WTC11 (cell line): Measurements from ENCODE around the gene MORC3. TPM values are rescaled to one million over a fixed set of nuclear protein-coding genes. Genes with fewer than 3 reads are reported as not detected.
A peak's percentile ranks its signal among the peaks of the same experiment; 100 is the strongest.
"Not testable (repeated sequence)": the region's sequence is repeated elsewhere in the genome, so short reads cannot be mapped to it uniquely, and the experiment has no call there.

Experiments used
- ATAC-seq: fragments of 200-7000 bp; cut with Tn5 transposase; 2 replicates; pipeline ENCODE4 v1.10.0; 2021; ENCODE audit warnings: mild to moderate bottlenecking, moderate library complexity
- CTCF ChIA-PET: fragments of 300-600 bp; sonication (Branson Sonifier 250); formaldehyde crosslinking; loops from one replicate; lab custom pipeline; 2021; ENCODE audit warnings: antibody characterized with exemption; lab: Charles Lee
- POLR2A ChIA-PET: fragments of 350-600 bp; sonication (Branson Sonifier 250); formaldehyde crosslinking; loops from one replicate; lab custom pipeline; 2021; ENCODE audit warnings: antibody characterized with exemption; lab: Charles Lee
- DNase-seq: peaks from one replicate; pipeline ENCODE4 v3.0.0; 2021; ENCODE audit warnings: low spot score
- H3K27ac Mint-ChIP-seq: 2 replicates; pipeline ENCODE4 v1.8.0; 2021; ENCODE audit warnings: mixed read lengths
- H3K27me3 Mint-ChIP-seq: 2 replicates; pipeline ENCODE4 v1.8.0; 2021; ENCODE audit warnings: low read depth, mild to moderate bottlenecking, moderate library complexity, mixed read lengths
- H3K36me3 Mint-ChIP-seq: 2 replicates; pipeline ENCODE4 v1.8.0; 2021; ENCODE audit warnings: mixed read lengths
- H3K4me1 Mint-ChIP-seq: 2 replicates; pipeline ENCODE4 v1.8.0; 2022; ENCODE audit warnings: mixed read lengths
- H3K4me3 Mint-ChIP-seq: 2 replicates; pipeline ENCODE4 v1.8.0; 2021; ENCODE audit warnings: mild to moderate bottlenecking, moderate library complexity, mixed read lengths
- H3K9me3 Mint-ChIP-seq: 2 replicates; pipeline ENCODE4 v1.8.0; 2021; ENCODE audit warnings: mixed read lengths
- ATF1 ChIP-seq: sonication (generic); formaldehyde crosslinking; IDR thresholded peaks from 2 replicates; pipeline ENCODE4 v1.8.1; 2023; ENCODE audit warnings: mild to moderate bottlenecking, moderate library complexity, missing genetic modification reagents
- CREB1 ChIP-seq: sonication (generic); formaldehyde crosslinking; IDR thresholded peaks from 2 replicates; pipeline ENCODE4 v1.8.0; 2023; ENCODE audit warnings: mild to moderate bottlenecking, missing genetic modification reagents
- CREM ChIP-seq: sonication (generic); formaldehyde crosslinking; IDR thresholded peaks from 2 replicates; pipeline ENCODE4 v1.8.1; 2022; ENCODE audit warnings: mild to moderate bottlenecking, missing genetic modification reagents, moderate library complexity
- ELF4 ChIP-seq: sonication (generic); formaldehyde crosslinking; IDR thresholded peaks from 2 replicates; pipeline ENCODE4 v1.8.1; 2022; ENCODE audit warnings: low read depth, mild to moderate bottlenecking, moderate library complexity, missing genetic modification reagents
- FOXP1 ChIP-seq: sonication (generic); formaldehyde crosslinking; IDR thresholded peaks from 2 replicates; pipeline ENCODE4 v1.8.0; 2022; ENCODE audit warnings: missing genetic modification reagents, mild to moderate bottlenecking, moderate library complexity, borderline replicate concordance
- RELA ChIP-seq: sonication (generic); formaldehyde crosslinking; IDR thresholded peaks from 2 replicates; pipeline ENCODE4 v1.8.1; 2022; ENCODE audit warnings: missing genetic modification reagents, mild to moderate bottlenecking, borderline replicate concordance
- RORB ChIP-seq: fragments of 250-450 bp; sonication (Bioruptor Pico); IDR thresholded peaks from 2 replicates; pipeline ENCODE4 v1.9.0; 2021; ENCODE audit warnings: mild to moderate bottlenecking
- SMAD4 ChIP-seq: sonication (generic); formaldehyde crosslinking; IDR thresholded peaks from 2 replicates; pipeline ENCODE4 v1.8.0; 2022; ENCODE audit warnings: mild to moderate bottlenecking, missing genetic modification reagents
- TEAD4 ChIP-seq: sonication (generic); formaldehyde crosslinking; IDR thresholded peaks from 2 replicates; pipeline ENCODE4 v1.8.0; 2022; ENCODE audit warnings: mild to moderate bottlenecking, missing genetic modification reagents
- ZNF121 ChIP-seq: sonication (generic); formaldehyde crosslinking; IDR thresholded peaks from 2 replicates; pipeline ENCODE4 v1.8.0; 2023; ENCODE audit warnings: missing genetic modification reagents
- ZNF232 ChIP-seq: sonication (generic); formaldehyde crosslinking; IDR thresholded peaks from 2 replicates; pipeline ENCODE4 v1.8.0; 2022; ENCODE audit warnings: mild to moderate bottlenecking, missing genetic modification reagents
- ZNF263 ChIP-seq: sonication (generic); formaldehyde crosslinking; IDR thresholded peaks from 2 replicates; pipeline ENCODE4 v1.8.1; 2022; ENCODE audit warnings: low read depth, mild to moderate bottlenecking, moderate library complexity, missing genetic modification reagents
- ZNF317 ChIP-seq: sonication (generic); formaldehyde crosslinking; IDR thresholded peaks from 2 replicates; pipeline ENCODE4 v1.8.1; 2023; ENCODE audit warnings: low read depth, mild to moderate bottlenecking, moderate library complexity, missing genetic modification reagents, borderline replicate concordance
- ZNF396 ChIP-seq: fragments of 250-450 bp; sonication (Bioruptor Pico); IDR thresholded peaks from 2 replicates; pipeline ENCODE4 v1.8.0; 2021; ENCODE audit warnings: mild to moderate bottlenecking, moderate library complexity, borderline replicate concordance
- ZNF671 ChIP-seq: fragments of 250-450 bp; sonication (Bioruptor Pico); IDR thresholded peaks from 2 replicates; pipeline ENCODE4 v1.8.0; 2021; ENCODE audit warnings: mild to moderate bottlenecking
- total RNA-seq: library from RNA; stranded (reverse); gene quantifications from 3 replicates; pipeline ENCODE4 v1.2.3, GENCODE V29; 2021
- TF ChIP-seq, protein P1 (sequence below): fragments of 250-450 bp; sonication (Bioruptor Pico); IDR thresholded peaks from 2 replicates; pipeline ENCODE4 v1.9.0; 2021; ENCODE audit warnings: mild to moderate bottlenecking
- TF ChIP-seq, protein P2 (sequence below): fragments of 250-450 bp; sonication (Bioruptor Pico); IDR thresholded peaks from 2 replicates; pipeline ENCODE4 v1.8.0; 2021; ENCODE audit warnings: mild to moderate bottlenecking
- TF ChIP-seq, protein P3 (sequence below): sonication (generic); formaldehyde crosslinking; IDR thresholded peaks from 2 replicates; pipeline ENCODE4 v1.8.1; 2023; ENCODE audit warnings: mild to moderate bottlenecking, missing genetic modification reagents, borderline replicate concordance
- TF ChIP-seq, protein P4 (sequence below): sonication (generic); formaldehyde crosslinking; IDR thresholded peaks from 2 replicates; pipeline ENCODE4 v1.8.0; 2022; ENCODE audit warnings: mild to moderate bottlenecking, missing genetic modification reagents
- TF ChIP-seq, protein P5 (sequence below): sonication (generic); formaldehyde crosslinking; IDR thresholded peaks from 2 replicates; pipeline ENCODE4 v1.8.1; 2023; ENCODE audit warnings: mild to moderate bottlenecking, missing genetic modification reagents, moderate library complexity

MORC3 gene
- total RNA-seq, 1 experiment from 2014 or later, result 15.9 TPM

DNA sequence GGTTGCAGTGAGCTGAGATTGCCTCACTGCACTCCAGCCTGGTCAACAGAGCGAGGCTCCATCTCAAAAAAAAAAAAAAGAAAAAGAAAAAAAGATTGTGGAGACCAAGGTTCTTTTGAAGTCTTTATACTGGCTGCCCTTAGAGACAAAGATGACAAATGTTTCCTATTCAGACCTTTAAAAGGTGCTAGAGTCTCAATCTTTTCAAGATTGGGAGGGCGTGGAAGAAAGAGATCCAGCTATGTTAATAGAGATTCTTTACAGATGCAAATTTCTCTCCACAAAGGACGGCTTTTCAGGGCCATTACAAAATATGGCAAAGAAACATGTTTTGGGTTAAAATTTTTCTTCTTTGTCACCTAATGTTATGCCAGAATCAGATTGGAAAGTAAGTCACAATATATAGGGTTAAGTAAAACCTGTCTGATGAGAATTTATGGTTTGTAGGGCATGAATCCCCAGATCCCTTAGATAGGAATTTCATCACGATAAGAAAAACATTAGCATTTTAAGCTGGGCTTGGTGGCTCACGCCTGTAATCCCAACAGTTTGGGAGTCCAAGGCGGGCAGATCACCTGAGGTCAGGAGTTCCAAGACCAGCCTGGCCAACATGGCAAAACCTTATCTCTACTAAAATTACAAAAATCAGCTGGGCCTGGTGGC, 13.0 kb upstream of the MORC3 start:
- Mint-ChIP-seq H3K4me3 (no peak overlapping the region), H3K27me3 (peaks cover 96% of the 10 kb centered on the region), H3K27ac (peak overlapping the region; percentile 49; the same call in 1 of the 2 replicates), H3K9me3 (peaks cover 9% of the 10 kb centered on the region), H3K4me1 (peaks cover 11% of the 10 kb centered on the region; the same call in 1 of the 2 replicates), H3K36me3 (peaks cover 9% of the 10 kb centered on the region)
- POLR2A ChIA-PET, result interaction anchor here (1.7 kb wide), 1 partner anchor 13 kb away, joined by 10 read pairs; the partner anchor contains the start of gene MORC3
- no peak for TF ChIP-seq CREB1 (CRISPR knock-in tag)
- TF ChIP-seq, protein P1, sequence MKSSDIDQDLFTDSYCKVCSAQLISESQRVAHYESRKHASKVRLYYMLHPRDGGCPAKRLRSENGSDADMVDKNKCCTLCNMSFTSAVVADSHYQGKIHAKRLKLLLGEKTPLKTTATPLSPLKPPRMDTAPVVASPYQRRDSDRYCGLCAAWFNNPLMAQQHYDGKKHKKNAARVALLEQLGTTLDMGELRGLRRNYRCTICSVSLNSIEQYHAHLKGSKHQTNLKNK, result peak; percentile 31; the same call in 1 of the 2 replicates
- CTCF ChIA-PET, result interaction anchor here (1.1 to 1.4 kb wide), 2 partner anchors 13 to 182 kb away, joined by 4 to 5 read pairs; partner anchors contain the start of gene MORC3
- DNase-seq (no peak), ATAC-seq (peak; percentile 79)

DNA sequence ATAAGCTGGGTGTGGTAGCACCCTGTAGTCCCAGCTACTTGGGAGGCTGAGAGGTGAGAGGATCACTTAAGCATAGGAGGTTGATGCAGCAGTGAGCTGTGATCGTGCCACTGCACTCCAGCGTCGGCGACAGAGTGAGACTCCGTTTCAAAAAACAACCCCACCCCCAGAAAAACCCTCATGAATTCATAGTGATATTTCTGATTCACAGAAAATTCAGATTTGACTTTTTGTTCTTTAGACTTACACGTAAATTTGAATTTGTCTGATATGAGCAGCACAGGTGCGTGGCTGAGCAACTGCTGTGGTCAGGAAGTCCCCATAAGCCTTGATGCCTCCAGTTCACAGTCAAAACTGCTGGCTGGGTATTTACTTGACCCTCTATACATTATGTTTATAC, 10.0 kb upstream of the MORC3 start:
- no peak for ATAC-seq
- CTCF ChIA-PET, result no interaction called here
- Mint-ChIP-seq H3K27me3 (peaks cover 92% of the 10 kb centered on the region), H3K9me3 (peaks cover 25% of the 10 kb centered on the region), H3K27ac (no peak overlapping the region), H3K4me3 (no peak overlapping the region)
- no peak for DNase-seq
- POLR2A ChIA-PET, result no interaction called here
- TF ChIP-seq ZNF121 (CRISPR knock-in tag) (no peak), RELA (no peak), CREM (no peak), ELF4 (CRISPR knock-in tag) (no peak), ZNF671 (CRISPR knock-in tag) (no peak), ZNF232 (no peak), RORB (CRISPR knock-in tag) (no peak), ZNF396 (CRISPR knock-in tag) (no peak), FOXP1 (CRISPR knock-in tag) (no peak), ZNF317 (no peak), TEAD4 (CRISPR knock-in tag) (no peak), SMAD4 (CRISPR knock-in tag) (no peak), ZNF263 (CRISPR knock-in tag) (no peak), ATF1 (CRISPR knock-in tag) (no peak)
- TF ChIP-seq, protein P2, sequence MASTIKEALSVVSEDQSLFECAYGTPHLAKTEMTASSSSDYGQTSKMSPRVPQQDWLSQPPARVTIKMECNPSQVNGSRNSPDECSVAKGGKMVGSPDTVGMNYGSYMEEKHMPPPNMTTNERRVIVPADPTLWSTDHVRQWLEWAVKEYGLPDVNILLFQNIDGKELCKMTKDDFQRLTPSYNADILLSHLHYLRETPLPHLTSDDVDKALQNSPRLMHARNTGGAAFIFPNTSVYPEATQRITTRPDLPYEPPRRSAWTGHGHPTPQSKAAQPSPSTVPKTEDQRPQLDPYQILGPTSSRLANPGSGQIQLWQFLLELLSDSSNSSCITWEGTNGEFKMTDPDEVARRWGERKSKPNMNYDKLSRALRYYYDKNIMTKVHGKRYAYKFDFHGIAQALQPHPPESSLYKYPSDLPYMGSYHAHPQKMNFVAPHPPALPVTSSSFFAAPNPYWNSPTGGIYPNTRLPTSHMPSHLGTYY (CRISPR knock-in tag), result no peak
- TF ChIP-seq, protein P3, sequence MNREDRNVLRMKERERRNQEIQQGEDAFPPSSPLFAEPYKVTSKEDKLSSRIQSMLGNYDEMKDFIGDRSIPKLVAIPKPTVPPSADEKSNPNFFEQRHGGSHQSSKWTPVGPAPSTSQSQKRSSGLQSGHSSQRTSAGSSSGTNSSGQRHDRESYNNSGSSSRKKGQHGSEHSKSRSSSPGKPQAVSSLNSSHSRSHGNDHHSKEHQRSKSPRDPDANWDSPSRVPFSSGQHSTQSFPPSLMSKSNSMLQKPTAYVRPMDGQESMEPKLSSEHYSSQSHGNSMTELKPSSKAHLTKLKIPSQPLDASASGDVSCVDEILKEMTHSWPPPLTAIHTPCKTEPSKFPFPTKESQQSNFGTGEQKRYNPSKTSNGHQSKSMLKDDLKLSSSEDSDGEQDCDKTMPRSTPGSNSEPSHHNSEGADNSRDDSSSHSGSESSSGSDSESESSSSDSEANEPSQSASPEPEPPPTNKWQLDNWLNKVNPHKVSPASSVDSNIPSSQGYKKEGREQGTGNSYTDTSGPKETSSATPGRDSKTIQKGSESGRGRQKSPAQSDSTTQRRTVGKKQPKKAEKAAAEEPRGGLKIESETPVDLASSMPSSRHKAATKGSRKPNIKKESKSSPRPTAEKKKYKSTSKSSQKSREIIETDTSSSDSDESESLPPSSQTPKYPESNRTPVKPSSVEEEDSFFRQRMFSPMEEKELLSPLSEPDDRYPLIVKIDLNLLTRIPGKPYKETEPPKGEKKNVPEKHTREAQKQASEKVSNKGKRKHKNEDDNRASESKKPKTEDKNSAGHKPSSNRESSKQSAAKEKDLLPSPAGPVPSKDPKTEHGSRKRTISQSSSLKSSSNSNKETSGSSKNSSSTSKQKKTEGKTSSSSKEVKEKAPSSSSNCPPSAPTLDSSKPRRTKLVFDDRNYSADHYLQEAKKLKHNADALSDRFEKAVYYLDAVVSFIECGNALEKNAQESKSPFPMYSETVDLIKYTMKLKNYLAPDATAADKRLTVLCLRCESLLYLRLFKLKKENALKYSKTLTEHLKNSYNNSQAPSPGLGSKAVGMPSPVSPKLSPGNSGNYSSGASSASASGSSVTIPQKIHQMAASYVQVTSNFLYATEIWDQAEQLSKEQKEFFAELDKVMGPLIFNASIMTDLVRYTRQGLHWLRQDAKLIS (CRISPR knock-in tag), result no peak
- TF ChIP-seq, protein P4, sequence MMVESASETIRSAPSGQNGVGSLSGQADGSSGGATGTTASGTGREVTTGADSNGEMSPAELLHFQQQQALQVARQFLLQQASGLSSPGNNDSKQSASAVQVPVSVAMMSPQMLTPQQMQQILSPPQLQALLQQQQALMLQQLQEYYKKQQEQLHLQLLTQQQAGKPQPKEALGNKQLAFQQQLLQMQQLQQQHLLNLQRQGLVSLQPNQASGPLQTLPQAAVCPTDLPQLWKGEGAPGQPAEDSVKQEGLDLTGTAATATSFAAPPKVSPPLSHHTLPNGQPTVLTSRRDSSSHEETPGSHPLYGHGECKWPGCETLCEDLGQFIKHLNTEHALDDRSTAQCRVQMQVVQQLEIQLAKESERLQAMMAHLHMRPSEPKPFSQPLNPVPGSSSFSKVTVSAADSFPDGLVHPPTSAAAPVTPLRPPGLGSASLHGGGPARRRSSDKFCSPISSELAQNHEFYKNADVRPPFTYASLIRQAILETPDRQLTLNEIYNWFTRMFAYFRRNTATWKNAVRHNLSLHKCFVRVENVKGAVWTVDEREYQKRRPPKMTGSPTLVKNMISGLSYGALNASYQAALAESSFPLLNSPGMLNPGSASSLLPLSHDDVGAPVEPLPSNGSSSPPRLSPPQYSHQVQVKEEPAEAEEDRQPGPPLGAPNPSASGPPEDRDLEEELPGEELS, result no peak
- TF ChIP-seq, protein P5, sequence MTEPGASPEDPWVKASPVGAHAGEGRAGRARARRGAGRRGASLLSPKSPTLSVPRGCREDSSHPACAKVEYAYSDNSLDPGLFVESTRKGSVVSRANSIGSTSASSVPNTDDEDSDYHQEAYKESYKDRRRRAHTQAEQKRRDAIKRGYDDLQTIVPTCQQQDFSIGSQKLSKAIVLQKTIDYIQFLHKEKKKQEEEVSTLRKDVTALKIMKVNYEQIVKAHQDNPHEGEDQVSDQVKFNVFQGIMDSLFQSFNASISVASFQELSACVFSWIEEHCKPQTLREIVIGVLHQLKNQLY, result no peak
- TF ChIP-seq, all 79 proteins: peak for 0
- peaks cover 9% of the 10 kb centered on the region for H3K36me3 Mint-ChIP-seq
- H3K4me1 Mint-ChIP-seq, result peaks cover 11% of the 10 kb centered on the region; the same call in 1 of the 2 replicates

DNA sequence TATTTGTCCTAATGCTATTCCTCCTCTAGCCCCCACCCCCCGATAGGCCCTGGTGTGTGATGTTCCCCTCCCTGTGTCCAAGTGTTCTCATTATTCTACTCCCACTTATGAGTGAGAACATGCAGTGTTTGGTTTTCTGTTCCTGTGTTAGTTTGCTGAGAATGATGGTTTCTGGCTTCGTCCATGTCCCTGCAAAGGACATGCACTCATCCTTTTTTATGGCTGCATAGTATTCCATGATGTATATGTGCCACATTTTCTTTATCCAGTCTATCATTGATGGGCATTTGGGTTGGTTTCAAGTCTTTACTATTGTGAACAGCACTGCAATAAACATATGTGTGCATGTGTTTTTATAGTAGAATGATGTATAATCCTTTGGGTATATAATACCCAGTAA, 6.6 kb upstream of the MORC3 start:
- H3K4me1 Mint-ChIP-seq, DNase-seq, H3K27ac Mint-ChIP-seq, POLR2A ChIA-PET, ATAC-seq, H3K4me3 Mint-ChIP-seq, H3K36me3 Mint-ChIP-seq, CTCF ChIA-PET: not testable (repeated sequence)
- H3K9me3 Mint-ChIP-seq, result peaks cover 29% of the 10 kb centered on the region
- H3K27me3 Mint-ChIP-seq, result peaks cover 84% of the 10 kb centered on the region

DNA sequence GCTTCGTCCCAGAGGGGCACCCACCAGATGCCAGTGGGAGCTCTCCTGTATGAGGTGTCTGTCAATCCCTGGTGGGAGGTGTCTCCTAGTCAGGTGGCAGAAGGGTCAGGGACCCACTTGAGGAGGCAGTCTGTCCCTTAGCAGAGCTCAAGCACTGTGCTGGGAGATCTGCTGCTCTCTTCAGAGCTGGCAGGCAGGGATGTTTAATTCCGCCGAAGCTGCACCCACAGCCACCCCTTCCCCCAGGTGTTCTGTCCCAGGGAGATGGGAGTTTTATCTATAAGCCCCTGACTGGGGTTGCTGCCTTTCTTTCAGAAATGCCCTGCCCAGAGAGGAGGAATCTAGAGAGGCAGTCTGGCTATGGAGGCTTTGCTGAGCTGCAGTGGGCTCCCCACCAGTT, 4.0 kb upstream of the MORC3 start:
- H3K4me3 Mint-ChIP-seq, H3K27ac Mint-ChIP-seq, H3K4me1 Mint-ChIP-seq, DNase-seq, ATAC-seq, CTCF ChIA-PET, H3K36me3 Mint-ChIP-seq, POLR2A ChIA-PET: not testable (repeated sequence)
- Mint-ChIP-seq H3K9me3 (peaks cover 30% of the 10 kb centered on the region), H3K27me3 (peaks cover 64% of the 10 kb centered on the region)
